Right atrium auricular region (tissue), 2 donors: ENCODE results near the gene MAP3K21. TPM values are rescaled to one million over a fixed set of nuclear protein-coding genes. Genes with fewer than 3 reads are reported as not detected.
A peak's percentile ranks its signal among the peaks of the same experiment; 100 is the strongest.

Experiments
- DNase-seq: peaks from one replicate; pipeline ENCODE4 v3.0.0-alpha.2; 2019; ENCODE audit warnings: low spot score
- H3K27ac ChIP-seq, 2 donors: fragments of 200-600 bp; sonication (generic); 1 replicate in 1 of 2; 2 replicates in 1 of 2; pipeline ENCODE4 v1.5.1; 2016 to 2019
- H3K27me3 ChIP-seq, 2 donors: fragments of 200-600 bp; sonication (generic); one replicate each; pipeline versions ENCODE4 v1.5.1 to v1.6.0; 2017 to 2019
- H3K36me3 ChIP-seq: fragments of 200-600 bp; sonication (generic); one replicate; pipeline ENCODE4 v1.5.1; 2016
- H3K4me1 ChIP-seq, 2 donors: fragments of 200-600 bp; sonication (generic); one replicate each; pipeline versions ENCODE4 v1.5.1 to v1.6.0; 2017 to 2019
- H3K4me3 ChIP-seq, 2 donors: fragments of 200-600 bp; sonication (generic); 1 replicate in 1 of 2; 2 replicates in 1 of 2; pipeline ENCODE4 v1.5.1; 2017 to 2019; ENCODE audit warnings: mild to moderate bottlenecking in 1 of 2, moderate library complexity in 1 of 2
- H3K9me3 ChIP-seq, 2 donors: fragments of 200-600 bp; sonication (generic); one replicate each; pipeline ENCODE4 v1.5.1; 2019
- total RNA-seq, 2 donors: library from RNA; depleted of rRNA; stranded (reverse); fragments of >200 nt; gene quantifications; one replicate each; pipeline ENCODE4 v1.1.0, GENCODE V29; 2016
- TF ChIP-seq, protein P1 (sequence below), 2 donors: fragments of 200-600 bp; sonication (generic); IDR thresholded peaks; one replicate each; pipeline ENCODE4 v1.5.1; 2019; ENCODE audit warnings: antibody characterized with exemption in 2 of 2

MAP3K21 gene
- total RNA-seq, 2 donors from 2014 or later = 1.2 to 1.4 TPM

DNA sequence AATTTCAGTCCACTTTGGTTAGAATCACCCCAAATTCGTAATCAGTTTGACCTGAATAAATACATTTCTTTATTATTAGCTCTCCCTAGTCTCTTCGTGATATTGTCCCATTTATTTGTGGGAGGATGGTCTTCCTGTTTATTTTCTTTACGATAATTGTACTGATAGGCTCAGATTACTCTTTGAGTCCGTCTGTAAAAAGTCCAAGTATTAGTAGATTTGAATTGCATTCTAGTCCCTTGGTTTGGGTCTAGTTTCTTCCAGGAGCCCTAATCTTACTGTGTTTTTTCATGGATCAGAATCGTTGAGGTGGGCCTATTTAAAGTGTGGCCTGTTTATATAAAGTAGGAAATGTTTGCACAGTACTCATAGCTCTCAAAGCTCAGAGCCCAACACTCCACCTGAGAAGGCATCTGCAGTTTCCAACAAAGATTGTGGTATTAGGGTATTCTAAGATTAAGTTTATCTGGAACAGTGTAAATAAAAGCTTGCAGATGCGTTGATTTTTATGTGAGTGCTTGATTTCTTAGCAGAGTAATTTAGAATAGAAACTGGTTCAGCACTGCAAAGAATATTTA, 33.1 kb downstream of the MAP3K21 start:
- H3K36me3 ChIP-seq = no peaks in the 10 kb centered on the region
- no peaks in the 10 kb centered on the region for H3K9me3 ChIP-seq
- H3K27me3 ChIP-seq = no peaks in the 10 kb centered on the region
- TF ChIP-seq, protein P1, sequence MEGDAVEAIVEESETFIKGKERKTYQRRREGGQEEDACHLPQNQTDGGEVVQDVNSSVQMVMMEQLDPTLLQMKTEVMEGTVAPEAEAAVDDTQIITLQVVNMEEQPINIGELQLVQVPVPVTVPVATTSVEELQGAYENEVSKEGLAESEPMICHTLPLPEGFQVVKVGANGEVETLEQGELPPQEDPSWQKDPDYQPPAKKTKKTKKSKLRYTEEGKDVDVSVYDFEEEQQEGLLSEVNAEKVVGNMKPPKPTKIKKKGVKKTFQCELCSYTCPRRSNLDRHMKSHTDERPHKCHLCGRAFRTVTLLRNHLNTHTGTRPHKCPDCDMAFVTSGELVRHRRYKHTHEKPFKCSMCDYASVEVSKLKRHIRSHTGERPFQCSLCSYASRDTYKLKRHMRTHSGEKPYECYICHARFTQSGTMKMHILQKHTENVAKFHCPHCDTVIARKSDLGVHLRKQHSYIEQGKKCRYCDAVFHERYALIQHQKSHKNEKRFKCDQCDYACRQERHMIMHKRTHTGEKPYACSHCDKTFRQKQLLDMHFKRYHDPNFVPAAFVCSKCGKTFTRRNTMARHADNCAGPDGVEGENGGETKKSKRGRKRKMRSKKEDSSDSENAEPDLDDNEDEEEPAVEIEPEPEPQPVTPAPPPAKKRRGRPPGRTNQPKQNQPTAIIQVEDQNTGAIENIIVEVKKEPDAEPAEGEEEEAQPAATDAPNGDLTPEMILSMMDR (IDR thresholded peaks at IDR 0.05) = no peak
- H3K4me3 ChIP-seq = no peak overlapping the region
- H3K27ac ChIP-seq = no peak overlapping the region
- H3K4me1 ChIP-seq = no peaks in the 10 kb centered on the region
- DNase-seq = no peak

DNA sequence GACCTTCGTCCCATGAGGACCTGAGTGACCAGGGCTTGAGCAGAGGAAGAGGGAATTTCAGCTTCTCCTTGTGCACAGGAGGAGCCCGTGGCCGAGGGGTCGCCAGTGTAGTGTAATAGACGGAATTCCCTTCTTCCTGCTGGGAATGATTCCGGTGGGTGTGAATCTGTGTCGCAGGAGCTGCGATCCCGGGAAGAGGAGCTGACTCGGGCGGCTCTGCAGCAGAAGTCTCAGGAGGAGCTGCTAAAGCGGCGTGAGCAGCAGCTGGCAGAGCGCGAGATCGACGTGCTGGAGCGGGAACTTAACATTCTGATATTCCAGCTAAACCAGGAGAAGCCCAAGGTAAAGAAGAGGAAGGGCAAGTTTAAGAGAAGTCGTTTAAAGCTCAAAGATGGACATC, 34.4 kb downstream of the MAP3K21 start:
- H3K4me1 ChIP-seq = no peaks in the 10 kb centered on the region
- H3K4me3 ChIP-seq = no peak overlapping the region
- no peak overlapping the region for H3K27ac ChIP-seq
- no peaks in the 10 kb centered on the region for H3K27me3 ChIP-seq
- no peak for DNase-seq
- H3K9me3 ChIP-seq = no peaks in the 10 kb centered on the region
- TF ChIP-seq, protein P1 (IDR thresholded peaks at IDR 0.05) = no peak
- H3K36me3 ChIP-seq = no peaks in the 10 kb centered on the region

DNA sequence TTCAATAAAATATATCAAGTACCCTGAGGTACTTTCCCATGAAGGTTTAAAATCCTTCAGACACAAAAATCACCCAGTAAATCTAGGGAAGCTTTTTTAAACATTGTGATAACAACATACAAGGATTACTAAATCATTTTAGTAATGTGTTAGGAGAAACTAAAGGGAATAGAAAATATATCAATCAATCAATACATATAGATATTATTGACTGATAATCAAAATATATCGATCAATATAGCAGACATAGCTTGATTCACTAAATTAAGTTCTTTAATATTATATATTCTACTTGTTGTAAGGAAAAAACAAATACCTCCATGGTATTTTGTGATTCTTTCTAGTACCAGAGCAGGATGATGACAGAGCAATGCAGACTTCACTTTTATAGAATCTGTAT, 35.2 kb downstream of the MAP3K21 start:
- no peak overlapping the region for H3K27ac ChIP-seq
- no peaks in the 10 kb centered on the region for H3K4me1 ChIP-seq
- no peak overlapping the region for H3K4me3 ChIP-seq
- DNase-seq = no peak
- no peaks in the 10 kb centered on the region for H3K9me3 ChIP-seq
- H3K36me3 ChIP-seq = no peaks in the 10 kb centered on the region
- TF ChIP-seq, protein P1 (IDR thresholded peaks at IDR 0.05) = no peak
- H3K27me3 ChIP-seq = no peaks in the 10 kb centered on the region

DNA sequence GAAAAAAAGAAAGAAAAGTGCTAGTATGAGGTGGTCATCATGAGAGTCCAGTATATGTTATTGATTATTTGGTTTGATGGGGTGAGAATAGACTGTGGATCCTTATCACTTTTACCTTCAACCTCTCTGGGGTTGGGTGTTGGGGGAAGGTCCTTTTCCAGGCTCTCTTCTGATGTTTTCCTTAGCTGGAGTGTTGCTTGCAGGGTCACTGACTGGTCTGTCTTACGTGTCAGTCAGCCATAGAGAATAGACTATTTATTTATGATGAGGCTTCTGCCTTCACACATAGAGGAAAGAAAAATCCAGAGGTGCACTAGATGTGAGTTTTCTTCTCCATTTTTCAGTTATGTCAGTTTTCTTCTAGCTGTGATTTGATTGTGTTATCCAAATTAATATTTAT, 36.5 kb downstream of the MAP3K21 start:
- no peak overlapping the region for H3K27ac ChIP-seq
- TF ChIP-seq, protein P1 (IDR thresholded peaks at IDR 0.05) = no peak
- H3K4me3 ChIP-seq = no peak overlapping the region

DNA sequence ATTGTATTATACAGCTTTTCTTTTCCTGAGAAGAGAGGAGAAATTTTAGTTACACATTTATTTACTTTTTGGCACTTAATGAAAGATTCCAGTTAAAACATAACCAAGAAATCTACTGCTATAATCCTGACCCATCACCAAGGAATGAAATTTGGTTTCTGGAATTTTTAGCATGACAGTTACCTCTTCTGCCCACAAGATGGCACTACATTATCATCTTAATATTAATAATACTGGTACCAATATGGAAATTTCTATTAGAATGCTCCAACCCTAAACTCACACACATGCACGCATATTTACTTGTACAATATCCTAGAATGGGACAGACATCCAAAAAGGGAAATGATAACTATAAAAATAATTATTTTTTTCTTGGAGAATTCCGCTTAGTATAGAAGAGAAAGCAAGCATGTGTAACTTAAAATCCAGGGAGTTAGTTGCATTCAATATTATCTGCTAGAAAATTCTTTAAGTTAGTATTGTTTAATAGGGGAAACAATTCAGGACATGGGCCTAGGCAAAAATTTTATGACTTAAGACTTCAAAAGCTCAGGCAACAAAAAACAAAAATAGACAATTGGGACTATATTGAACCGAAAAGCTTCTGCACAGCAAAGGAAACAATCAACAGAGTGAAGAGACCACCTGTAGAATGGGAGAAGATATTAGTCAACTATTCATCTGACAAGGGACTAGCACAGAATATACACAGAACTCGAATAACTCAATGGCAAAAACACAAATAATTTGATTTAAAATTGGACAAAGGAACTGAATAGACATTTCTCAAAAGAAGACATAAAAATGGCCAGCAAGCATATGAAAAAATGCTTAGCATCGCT, 37.4 kb downstream of the MAP3K21 start:
- Histone ChIP-seq H3K9me3 (no peaks in the 10 kb centered on the region), H3K4me3 (no peak overlapping the region), H3K36me3 (no peaks in the 10 kb centered on the region), H3K27me3 (no peaks in the 10 kb centered on the region), H3K27ac (no peak overlapping the region), H3K4me1 (no peaks in the 10 kb centered on the region)
- no peak for DNase-seq
- TF ChIP-seq, protein P1 (IDR thresholded peaks at IDR 0.05) = peak; percentile 46 to 76

More for the DNA sequence above, 36.5 kb downstream of the MAP3K21 start:
- Histone ChIP-seq H3K9me3 (no peaks in the 10 kb centered on the region), H3K27me3 (no peaks in the 10 kb centered on the region), H3K36me3 (no peaks in the 10 kb centered on the region), H3K4me1 (no peaks in the 10 kb centered on the region)
- no peak for DNase-seq
